Activated T-cell treated with anti-CD3 and anti-CD28 coated beads, Interleukin-2, amount 50 U/mL, for 24 hours (primary cell): ENCODE results near the gene TIMM22.

ENCODE experiments used
- DNase-seq: peaks from one replicate; pipeline ENCODE4 v3.0.0-alpha.2; 2020
- H3K27ac Mint-ChIP-seq: 2 replicates; pipeline ENCODE4 v1.8.0; 2020; ENCODE audit warnings: mild to moderate bottlenecking, mixed read lengths
- H3K27me3 Mint-ChIP-seq: 2 replicates; pipeline ENCODE4 v1.8.0; 2020; ENCODE audit warnings: mixed read lengths
- H3K36me3 Mint-ChIP-seq: 2 replicates; pipeline ENCODE4 v1.8.0; 2020; ENCODE audit warnings: low read depth, mixed read lengths
- H3K4me1 Mint-ChIP-seq: 2 replicates; pipeline ENCODE4 v1.8.0; 2020; ENCODE audit warnings: low read depth, mixed read lengths
- H3K4me3 Mint-ChIP-seq: 2 replicates; pipeline ENCODE4 v1.8.0; 2020; ENCODE audit warnings: mild to moderate bottlenecking, moderate library complexity, mixed read lengths
- H3K9me3 Mint-ChIP-seq: 2 replicates; pipeline ENCODE4 v1.8.0; 2020; ENCODE audit warnings: mixed read lengths

The TIMM22 gene

DNA sequence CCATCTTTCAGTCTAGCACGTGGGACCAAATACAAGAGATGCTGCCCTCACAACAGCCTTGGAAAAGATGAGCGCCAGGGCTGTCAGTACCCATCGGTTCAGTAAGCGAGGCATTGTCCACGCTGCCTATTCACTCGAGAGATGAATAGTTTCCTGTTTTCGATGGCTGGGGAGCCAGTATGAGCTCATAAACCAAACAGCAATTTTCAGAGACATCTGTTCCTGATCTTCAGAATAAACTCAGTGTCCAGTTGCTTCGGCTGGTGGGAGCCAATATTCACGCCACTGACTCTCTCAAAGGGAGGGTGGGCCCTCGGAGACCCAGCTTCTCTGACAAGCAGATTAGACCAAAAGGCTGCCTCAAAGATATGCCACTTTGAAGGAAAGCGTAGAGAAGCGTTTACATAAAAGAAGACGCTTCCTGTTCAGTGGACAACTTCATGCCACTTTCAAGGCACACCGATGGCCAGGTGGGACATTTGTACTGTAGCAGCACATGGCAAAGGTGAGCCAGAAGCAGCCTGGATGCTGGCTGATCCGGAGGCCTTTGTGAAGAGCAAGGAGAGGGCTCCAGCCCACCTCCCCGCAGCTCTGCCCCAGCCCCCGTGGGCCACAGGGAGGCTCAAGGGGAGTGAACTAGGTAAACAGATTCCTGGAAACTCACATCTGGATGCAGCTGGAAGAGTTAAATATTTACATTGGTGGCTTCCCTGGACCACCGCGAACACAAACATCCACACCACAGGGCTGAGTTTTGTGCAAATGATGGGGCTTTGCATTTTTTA is 6.0 kb downstream of the TIMM22 start:
- no peaks in the 10 kb centered on the region for H3K9me3 Mint-ChIP-seq
- H3K4me3 Mint-ChIP-seq = no peak overlapping the region
- peaks cover 81% of the 10 kb centered on the region for H3K36me3 Mint-ChIP-seq
- no peak for DNase-seq
- H3K4me1 Mint-ChIP-seq = peaks cover 32% of the 10 kb centered on the region
- no peaks in the 10 kb centered on the region for H3K27me3 Mint-ChIP-seq
- peak overlapping the region; percentile 73 for H3K27ac Mint-ChIP-seq

DNA sequence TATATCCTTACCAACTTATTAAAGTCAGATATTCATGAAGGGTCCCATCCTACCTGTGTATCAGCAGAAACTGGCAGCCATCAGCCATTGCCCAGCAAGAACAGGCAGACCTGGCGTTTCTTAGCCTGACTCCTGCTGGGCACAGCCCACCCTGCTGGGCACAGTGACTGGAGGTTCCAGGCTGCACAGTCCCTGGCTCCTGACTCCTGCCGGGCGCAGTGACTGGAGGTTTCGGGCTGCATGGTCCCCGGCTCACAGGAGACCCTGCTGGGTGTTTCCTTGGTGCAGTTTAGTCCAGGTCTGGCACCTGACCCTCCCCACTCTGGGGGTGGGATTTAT is 6.7 kb downstream of the TIMM22 start:
- Mint-ChIP-seq H3K27ac (peak overlapping the region; percentile 73), H3K36me3 (peaks cover 86% of the 10 kb centered on the region), H3K9me3 (no peaks in the 10 kb centered on the region), H3K4me3 (no peak overlapping the region), H3K4me1 (peaks cover 25% of the 10 kb centered on the region), H3K27me3 (no peaks in the 10 kb centered on the region)
- DNase-seq = no peak

DNA sequence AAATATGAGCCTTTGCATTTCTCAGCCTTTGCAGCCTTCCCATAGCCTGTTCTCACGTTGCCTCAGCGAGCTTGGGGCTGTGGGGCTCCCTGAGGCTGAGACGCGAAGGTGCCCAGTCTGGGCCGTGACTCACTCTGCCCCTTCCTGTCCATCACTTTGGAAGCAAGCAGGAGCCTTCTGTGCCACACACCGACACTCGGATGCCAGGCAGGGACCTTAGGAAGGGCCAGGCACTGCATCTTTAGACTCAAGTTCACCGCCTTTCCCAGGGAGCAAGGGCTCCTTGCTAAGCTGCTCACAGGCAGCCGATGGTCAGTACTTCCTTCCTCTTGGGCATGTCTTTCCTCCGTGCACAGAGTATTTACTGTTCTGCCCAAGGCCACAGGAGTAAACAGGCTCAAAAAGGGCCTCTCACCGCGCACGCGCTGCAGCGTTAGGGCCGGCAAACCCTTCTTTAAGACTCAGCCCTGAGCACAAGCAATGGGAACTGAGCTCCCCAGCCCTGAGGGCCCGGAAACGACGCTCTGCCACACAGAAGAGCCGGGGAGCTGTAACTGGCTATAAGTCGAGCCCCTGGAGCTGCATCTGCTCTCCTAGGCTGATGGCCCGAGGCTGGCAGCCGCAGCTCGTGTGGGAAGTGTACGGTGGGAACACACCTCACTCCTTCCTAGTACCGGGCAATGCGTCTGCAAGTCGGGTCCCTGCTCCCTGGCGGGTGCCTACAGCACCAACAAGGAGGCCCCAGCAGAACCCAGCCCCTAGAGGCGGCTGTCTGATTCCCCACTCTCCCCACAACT is 7.2 kb downstream of the TIMM22 start:
- Mint-ChIP-seq H3K36me3 (peaks cover 85% of the 10 kb centered on the region), H3K4me1 (peaks cover 19% of the 10 kb centered on the region), H3K27me3 (no peaks in the 10 kb centered on the region), H3K4me3 (no peak overlapping the region), H3K9me3 (no peaks in the 10 kb centered on the region), H3K27ac (peak overlapping the region; percentile 26)
- DNase-seq = no peak

DNA sequence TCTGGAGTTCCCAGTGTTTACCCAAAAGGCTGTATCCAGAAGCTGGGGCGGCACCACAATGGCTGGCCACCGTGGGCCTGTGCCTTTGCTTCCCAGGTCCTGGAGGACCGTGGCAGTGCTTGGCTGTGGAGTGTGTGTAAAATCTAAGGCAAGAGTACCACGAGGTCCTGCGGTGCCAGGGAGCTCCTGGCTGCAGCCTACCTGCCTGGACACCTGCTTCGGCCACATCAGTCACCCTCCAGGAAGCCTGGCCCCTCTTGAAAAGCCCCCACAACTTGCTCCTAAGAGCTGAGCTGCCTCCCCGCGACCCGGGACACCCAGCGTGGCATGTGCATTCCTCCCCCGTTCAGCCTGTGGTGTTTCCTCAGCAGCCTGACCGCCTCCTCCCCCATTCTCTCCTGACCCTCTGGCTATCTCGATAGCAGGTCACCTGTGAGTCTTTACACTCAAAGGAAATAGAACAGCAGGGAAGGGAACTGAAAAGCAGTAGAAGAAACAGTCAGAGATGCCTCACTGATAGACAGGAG is 7.9 kb downstream of the TIMM22 start:
- H3K9me3 Mint-ChIP-seq = no peaks in the 10 kb centered on the region
- H3K27ac Mint-ChIP-seq = peak overlapping the region; percentile 74
- H3K4me3 Mint-ChIP-seq = no peak overlapping the region
- peaks cover 82% of the 10 kb centered on the region for H3K36me3 Mint-ChIP-seq
- H3K27me3 Mint-ChIP-seq = no peaks in the 10 kb centered on the region
- peaks cover 14% of the 10 kb centered on the region for H3K4me1 Mint-ChIP-seq
- DNase-seq = no peak

DNA sequence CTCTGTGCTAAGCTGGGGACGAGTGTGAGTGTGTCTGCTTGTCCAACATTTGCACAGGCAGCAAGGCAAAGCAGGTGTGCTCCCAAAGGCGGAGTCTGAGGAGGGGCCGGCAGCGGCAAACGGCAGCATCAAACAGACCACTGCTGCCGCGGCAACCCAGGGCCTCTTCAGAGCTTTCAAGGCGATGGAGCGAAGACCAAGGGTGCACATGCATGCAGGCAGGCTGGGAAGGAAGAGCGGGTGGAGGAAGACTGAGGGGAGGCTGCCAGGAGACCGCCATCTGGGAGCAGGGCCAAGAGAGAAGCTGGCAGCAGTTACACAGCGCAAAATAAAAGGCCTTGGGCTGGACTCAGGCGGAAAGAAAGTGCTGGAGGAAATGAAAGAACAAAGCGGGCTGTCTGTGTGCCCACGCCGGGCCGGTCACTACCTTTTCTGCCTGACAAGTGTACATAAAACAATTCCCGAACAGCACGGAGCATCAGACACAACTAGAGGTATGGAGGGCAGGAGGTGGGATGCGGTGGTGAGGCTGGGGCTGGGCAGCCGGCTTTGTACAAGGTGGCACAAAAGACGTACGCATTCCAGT is 8.5 kb downstream of the TIMM22 start:
- Mint-ChIP-seq H3K9me3 (no peaks in the 10 kb centered on the region), H3K27ac (peak overlapping the region; percentile 74), H3K36me3 (peaks cover 78% of the 10 kb centered on the region), H3K4me3 (no peak overlapping the region), H3K4me1 (peaks cover 11% of the 10 kb centered on the region), H3K27me3 (no peaks in the 10 kb centered on the region)
- DNase-seq = no peak

DNA sequence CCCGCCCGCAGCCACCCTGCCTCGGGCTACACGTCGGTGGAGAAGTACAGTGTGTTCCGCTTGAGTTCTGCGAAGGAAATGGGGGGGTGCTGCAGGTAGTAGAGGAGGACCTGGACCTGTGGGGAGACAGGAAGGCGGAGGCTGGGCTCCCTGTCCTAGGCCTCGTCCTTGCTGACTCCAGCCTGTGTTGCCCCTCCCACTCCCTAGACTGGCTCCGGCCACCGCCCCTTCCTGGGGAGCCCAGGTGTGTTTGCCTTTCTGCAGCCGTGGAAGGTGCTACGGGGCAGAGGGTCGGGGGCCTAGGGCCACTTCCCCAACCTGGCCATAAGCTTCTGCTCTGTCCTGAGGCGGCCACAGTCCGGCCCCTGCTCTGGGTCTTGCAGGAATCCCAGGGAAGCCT is 9.1 kb downstream of the TIMM22 start:
- Mint-ChIP-seq H3K4me1 (peaks cover 10% of the 10 kb centered on the region), H3K9me3 (no peaks in the 10 kb centered on the region), H3K4me3 (no peak overlapping the region), H3K27me3 (no peaks in the 10 kb centered on the region), H3K27ac (peak overlapping the region; percentile 74), H3K36me3 (peaks cover 78% of the 10 kb centered on the region)
- no peak for DNase-seq

DNA sequence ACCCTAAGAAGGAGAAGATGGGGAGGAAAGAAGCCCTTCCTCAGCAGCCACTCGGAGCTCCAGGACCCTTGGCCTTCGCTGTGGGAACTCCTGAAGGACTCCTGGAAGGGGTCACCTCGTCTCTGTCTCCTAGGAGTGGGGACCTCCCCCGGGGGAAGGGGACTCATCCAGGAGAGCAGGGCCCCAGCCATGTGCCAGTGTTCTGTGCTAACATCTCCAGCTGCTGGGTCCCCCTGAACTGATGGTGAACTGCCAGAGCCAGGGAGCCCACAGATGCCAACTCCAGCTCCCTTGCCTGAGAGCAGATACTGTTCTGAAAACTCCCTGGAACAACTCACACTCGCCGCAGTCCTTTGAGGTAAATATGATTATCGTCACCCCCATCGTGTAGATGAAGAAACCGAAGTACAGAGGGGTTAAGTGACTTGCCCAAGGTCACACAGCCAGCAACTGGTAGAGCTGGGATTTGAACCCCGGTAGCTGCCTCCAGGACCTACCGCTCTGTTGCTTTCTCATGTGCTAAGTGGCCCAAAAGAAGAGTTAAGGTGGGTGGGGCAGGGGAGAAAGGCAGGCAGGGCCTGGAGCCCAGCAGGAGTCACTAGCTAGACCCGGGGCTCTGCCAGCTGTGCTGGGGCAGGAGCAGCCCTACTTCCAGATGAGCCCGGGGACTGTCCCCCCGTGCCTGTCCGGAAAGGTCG is 10.5 kb downstream of the TIMM22 start:
- Mint-ChIP-seq H3K9me3 (no peaks in the 10 kb centered on the region), H3K36me3 (peaks cover 74% of the 10 kb centered on the region), H3K4me3 (no peak overlapping the region), H3K27me3 (no peaks in the 10 kb centered on the region), H3K4me1 (peaks cover 10% of the 10 kb centered on the region), H3K27ac (no peak overlapping the region)
- DNase-seq = no peak

DNA sequence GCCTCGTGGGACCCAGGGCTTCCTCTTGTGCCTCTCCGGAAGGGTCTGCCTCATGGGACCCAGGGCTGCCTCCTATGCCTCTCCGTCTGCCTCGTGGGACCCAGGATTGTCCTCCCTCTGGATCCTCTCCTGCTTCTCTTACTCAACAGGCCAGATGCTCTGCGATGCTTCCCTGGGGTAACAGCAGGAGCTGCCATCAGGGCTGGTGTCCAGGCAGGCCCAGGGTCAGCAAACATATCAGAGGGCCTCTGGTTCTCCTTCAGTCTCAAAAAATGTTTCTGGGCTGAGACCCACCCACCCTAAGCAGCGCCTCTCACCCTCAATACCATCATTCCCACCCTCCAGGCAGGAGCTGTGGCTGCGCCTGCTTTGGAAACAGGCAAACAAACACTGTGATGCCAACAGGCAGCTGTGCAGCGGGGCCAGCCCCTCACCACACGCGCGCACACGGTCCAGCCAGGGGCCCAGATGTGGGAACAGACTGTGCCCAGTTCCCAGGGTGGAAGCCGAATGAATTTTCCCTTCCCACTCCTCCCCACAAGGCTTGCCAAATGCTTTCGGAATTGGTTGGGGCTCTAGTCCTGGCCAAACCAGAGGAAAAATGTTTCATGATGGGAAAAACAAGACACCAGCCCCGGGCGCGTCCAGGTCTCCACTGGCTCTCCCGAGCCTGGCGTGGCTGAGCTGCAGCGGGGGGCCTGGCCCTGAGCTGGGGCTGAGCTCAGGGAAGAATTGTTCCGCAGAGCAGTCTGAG is 11.3 kb downstream of the TIMM22 start:
- peaks cover 10% of the 10 kb centered on the region for H3K4me1 Mint-ChIP-seq
- H3K9me3 Mint-ChIP-seq = no peaks in the 10 kb centered on the region
- DNase-seq = no peak
- no peaks in the 10 kb centered on the region for H3K27me3 Mint-ChIP-seq
- H3K27ac Mint-ChIP-seq = no peak overlapping the region
- peaks cover 67% of the 10 kb centered on the region for H3K36me3 Mint-ChIP-seq
- no peak overlapping the region for H3K4me3 Mint-ChIP-seq

DNA sequence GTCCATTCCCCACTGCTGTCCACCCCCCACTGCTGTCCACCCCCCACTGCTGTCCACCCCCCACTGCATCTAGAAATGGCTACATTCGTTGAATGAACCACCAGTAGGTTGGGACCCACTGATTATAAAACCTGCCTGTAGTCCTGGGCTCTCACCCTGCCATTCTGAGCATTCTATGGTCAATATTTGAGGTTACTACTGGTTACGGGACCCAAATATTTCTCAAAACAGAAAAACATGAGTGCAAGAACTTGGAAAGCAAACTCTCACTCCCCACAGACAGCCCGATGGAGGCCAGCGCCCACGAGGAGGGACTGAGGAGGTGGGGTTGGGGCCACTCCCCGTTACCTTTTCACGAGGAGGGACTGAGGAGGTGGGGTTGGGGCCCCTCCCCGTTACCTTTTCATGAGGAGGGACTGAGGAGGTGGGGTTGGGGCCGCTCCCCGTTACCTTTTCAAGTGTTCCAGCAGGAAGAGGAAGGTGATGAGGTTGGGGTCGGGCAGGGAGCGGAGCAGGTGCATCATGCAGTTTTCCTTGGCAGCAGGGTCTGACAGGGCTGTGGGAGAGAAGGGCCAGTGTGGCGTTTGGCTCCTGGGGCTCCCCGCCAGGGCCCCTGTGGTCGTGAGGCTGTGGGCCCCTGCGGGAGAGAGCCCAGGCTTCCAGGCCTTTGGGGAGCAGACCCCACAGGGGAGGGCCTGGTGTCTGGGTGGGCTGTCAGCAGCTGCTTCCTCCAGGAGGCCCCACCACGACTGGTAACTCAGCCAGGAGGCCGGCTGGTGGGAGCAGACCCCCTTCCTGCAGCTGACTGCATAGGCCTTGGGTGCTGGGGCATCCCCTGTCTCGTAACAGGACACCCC is 12.5 kb downstream of the TIMM22 start:
- Mint-ChIP-seq H3K27ac (no peak overlapping the region), H3K9me3 (no peaks in the 10 kb centered on the region), H3K36me3 (peaks cover 57% of the 10 kb centered on the region), H3K4me1 (peaks cover 10% of the 10 kb centered on the region), H3K27me3 (no peaks in the 10 kb centered on the region), H3K4me3 (no peak overlapping the region)
- DNase-seq = no peak

DNA sequence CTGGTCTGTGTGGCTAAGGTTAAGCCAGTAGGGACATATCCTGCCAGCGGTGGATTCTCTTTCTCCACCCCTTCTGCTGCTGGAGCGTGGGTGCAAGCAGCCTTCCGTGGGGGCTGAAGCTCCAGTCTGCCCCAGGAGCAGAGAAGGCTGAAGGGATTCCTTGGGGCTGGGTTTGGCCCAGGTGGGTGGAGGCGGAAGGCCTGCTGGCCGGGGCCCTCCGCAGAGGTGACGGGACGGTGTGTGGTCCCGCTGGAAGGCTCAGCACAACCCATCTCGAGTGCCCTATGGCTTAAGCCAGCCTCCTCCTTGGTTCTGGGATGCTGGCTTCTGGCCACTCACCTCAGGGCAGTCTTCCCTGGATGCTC is 13.1 kb downstream of the TIMM22 start:
- Mint-ChIP-seq H3K27ac (no peak overlapping the region), H3K9me3 (no peaks in the 10 kb centered on the region), H3K36me3 (peaks cover 52% of the 10 kb centered on the region), H3K27me3 (no peaks in the 10 kb centered on the region), H3K4me3 (no peak overlapping the region), H3K4me1 (peaks cover 8% of the 10 kb centered on the region)
- DNase-seq = no peak

DNA sequence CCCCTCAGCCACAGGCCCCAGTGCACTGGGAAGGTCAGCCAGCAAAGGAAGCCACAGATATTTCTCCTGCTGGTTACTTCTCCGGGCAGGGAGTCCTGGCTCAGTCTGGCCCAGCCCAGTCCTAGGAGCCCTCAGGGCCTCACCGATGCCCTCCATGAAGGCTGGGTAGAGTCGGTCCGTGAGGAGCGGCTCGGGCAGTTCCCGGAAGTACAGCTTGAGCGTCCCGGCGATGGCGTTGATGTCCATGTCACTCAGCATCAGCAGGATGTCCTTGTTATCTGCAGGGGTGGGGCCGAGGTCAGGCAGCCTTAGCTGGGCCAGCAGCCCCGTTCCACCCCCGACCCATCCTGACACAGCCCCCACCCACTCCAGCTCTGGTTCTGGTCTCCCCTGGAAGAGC is 13.7 kb downstream of the TIMM22 start:
- H3K27me3 Mint-ChIP-seq = no peaks in the 10 kb centered on the region
- no peak for DNase-seq
- peak overlapping the region; percentile 18 for H3K27ac Mint-ChIP-seq
- peaks cover 4% of the 10 kb centered on the region for H3K4me1 Mint-ChIP-seq
- H3K9me3 Mint-ChIP-seq = no peaks in the 10 kb centered on the region
- no peak overlapping the region for H3K4me3 Mint-ChIP-seq
- peaks cover 47% of the 10 kb centered on the region for H3K36me3 Mint-ChIP-seq

DNA sequence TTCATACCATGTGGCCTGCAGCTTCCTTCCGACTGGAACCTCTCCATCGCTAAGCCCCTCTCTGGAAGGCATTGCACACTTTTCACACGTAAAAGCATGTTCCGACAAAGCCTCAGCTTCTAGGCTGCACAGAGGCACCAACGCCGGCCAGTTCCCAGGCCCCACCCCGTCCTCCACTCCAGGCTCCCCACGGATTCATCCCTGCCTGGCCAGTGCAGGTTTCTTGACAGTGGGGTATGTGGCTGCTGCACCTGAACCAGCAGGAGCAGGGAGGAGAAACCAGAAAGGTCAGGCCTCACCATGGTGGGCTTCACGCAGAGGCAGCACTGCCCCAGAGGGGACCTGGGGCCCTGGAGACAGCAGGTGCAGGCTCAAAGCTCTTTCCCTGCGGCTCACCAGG is 14.2 kb downstream of the TIMM22 start:
- H3K27me3 Mint-ChIP-seq = no peaks in the 10 kb centered on the region

More for the DNA sequence above, 14.2 kb downstream of the TIMM22 start:
- DNase-seq = no peak
- H3K27ac Mint-ChIP-seq = peak overlapping the region; percentile 18
- peaks cover 42% of the 10 kb centered on the region for H3K36me3 Mint-ChIP-seq
- H3K4me1 Mint-ChIP-seq = no peaks in the 10 kb centered on the region
- H3K4me3 Mint-ChIP-seq = no peak overlapping the region
- H3K9me3 Mint-ChIP-seq = no peaks in the 10 kb centered on the region
